Measurements from ENCODE around the gene APBB1IP.
"Not testable (repeated sequence)": the region's sequence is repeated elsewhere in the genome, so short reads cannot be mapped to it uniquely, and the experiment has no call there.

The APBB1IP gene

DNA sequence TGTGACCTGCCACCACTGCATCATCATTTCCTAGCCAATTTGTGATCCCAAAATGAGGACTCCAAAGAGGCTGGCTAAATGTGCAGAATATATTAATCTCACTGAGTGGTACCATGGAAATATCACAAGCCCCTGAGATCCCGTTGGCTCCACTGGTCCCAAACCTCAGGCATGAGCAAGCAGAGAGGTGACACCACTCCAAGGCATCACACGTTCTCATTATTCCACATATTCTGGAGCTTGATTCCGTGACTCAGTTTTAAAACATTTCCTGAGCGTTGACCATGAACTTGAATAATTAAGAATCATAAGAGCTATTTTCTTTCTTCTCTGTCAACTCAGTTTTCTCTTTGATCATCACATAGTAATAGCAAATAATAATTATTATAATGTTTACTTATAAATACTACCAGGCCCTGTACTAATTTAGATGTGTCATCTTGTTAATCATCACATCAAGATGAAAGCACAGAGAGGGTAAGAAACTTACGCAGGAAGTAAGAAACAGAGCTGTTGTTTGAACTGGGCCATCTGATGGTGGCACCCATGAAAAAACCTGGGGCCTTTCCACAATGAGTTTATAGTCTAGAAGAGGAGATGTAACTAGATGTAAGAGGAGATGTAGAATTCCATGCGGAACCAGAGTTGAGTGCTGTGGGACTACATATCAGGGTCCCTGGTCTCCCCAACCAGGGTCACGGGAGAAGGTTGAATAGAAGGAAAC is 3.5 kb downstream of the APBB1IP start:
- peak; percentile 72 for DNase-seq (ENCODE audit: low spot score)

DNA sequence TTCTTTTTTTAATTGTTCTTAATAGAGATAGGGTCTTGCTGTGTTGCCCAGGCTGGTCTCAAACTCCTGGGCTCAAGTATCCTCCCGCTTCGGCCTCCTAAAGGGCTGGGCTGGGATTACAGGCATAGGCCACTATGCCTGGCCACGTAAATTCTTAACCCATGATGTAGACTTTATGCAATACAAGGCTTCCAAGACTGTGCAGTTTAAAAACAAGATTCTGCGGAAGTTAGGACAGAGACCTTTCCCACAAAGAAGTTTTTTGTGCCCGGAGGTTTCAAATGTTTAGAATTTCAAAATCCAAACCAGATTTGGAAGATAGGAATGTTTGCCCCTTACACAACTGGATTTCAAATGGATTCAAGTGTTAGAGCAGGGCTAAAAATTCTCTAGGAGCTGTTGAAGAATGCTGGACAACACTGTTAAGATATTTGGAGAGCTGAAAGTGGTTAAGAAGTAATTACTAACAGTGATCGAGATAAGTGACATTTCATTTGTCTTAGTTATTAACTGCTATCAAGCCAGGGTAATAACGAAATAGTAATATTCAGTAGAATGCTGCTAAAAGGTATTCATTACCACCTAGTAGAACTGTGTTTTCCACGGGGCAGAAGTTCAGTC is 7.4 kb downstream of the APBB1IP start:
- no peak for DNase-seq (ENCODE audit: low spot score)

GRCh38 chr10:26446258-26446657 is 8.1 kb downstream of the APBB1IP start:
- DNase-seq (ENCODE audit: low spot score) = no peak

GRCh38 chr10:26448292-26448691 is 10.2 kb downstream of the APBB1IP start:
- no peak for DNase-seq (ENCODE audit: low spot score)

DNA sequence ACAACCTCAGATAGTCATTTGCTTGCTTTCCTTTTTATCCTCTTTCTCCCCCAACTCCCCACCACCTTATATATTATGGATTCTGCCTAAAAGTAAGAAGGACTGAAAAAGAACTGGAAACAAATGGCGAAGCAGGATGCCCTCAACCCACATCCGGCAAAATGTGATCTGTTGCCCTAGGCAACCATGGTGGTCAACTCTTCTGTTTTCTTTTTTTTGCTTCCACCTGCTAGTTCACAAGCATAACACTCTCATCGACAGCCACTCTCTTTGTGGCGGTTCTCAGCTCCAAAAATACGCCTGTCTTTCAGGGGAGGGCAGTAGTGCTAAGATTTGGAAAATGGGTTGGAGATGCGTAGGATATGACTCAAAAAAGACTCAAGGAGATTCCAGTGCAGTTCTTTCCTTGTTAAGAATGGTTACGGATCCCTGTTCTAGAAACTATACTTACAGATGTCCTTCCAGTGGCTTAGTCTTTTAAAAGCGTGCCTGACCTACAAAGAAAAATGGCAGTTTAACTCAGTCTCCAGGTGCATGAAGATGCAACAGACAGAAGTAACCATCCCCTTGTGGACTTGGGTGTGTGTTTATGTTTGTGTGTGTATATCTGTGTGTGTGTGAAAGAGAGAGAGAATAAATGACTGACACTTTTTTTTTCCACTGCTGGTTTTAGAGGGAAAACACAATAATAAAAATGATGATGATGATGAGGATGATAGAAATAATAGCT is 10.7 kb downstream of the APBB1IP start:
- DNase-seq (ENCODE audit: low spot score) = peak; percentile 86

DNA sequence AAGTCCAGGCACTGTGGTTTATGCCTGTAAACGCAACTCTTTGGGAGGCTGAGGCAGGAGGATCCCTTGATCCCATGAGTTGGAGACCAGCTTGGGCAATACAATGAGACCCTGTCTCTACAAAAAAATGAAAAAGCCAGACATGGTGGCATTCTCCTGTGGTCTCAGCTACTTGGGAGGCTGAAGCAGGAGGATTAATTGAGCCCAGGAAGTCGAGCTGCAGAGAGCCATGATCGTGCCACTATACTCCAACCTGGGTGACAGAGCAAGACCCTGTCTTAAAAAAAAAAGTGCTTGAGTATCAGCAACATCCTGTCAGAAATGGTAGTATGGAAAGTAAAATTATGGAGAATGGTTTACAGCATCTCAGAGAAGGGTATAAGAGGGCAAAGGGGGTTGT is 11.6 kb downstream of the APBB1IP start:
- DNase-seq (ENCODE audit: low spot score) = no peak

- DNase-seq (ENCODE audit: low spot score) = no peak
Measured at GRCh38 chr10:26451903-26452302, 13.8 kb downstream of the APBB1IP start.

DNA sequence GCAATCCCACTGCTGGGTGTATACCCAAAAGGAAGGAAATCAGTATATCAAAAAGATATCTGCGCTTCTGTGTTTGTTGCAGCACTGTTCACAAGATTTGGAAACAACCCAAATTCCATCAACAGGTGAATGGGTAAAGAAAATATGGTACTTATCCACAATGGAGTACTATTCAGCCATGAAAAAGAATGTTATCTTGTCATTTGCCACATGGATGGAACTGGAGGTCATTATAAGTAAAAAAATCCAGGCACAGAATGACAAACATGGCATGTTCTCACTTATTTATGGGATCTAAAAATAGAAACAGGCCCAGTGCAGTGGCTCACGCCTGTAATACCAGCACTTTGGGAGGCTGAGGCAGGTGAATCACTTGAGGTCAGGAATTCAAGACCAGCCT is 15.7 kb downstream of the APBB1IP start:
- DNase-seq (ENCODE audit: low spot score) = no peak

- no peak for DNase-seq (ENCODE audit: low spot score)
Measured at GRCh38 chr10:26454891-26455290, 16.8 kb downstream of the APBB1IP start.

DNA sequence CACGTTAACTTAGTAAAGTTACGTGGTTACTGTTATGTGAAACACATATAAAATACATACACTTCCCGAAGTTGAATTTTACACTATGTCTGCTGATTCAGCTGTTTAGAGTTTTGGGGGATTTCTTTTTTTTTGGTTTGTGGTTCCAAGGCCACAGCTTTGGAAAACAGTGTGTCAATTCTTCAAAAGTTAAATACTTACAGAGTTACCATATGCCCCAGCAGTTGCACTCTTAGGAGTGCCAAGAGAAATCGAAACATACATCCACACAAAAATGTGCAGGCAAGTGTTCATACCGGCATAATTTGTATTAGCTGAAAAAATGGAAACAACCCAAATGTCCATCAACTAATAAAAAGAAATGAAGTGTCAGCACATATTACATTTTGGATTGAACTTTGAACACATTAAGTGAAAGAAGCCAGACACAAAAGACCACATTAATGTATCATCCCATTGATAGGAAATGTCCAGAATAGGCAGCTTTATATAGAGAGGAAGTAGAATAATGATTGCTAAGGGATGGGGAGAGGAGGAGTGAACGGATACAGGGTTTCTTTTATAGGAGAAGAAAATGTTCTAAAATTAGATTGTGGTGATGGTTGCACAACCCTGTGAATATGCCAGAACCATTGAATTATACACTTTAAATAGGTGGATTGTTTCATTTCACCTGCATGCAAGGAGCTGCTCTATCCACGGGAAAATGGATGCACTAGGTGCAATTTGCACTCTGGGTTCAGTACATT is 17.6 kb downstream of the APBB1IP start:
- DNase-seq (ENCODE audit: low spot score) = no peak

GRCh38 chr10:26457088-26457487 is 18.9 kb downstream of the APBB1IP start:
- DNase-seq (ENCODE audit: low spot score) = no peak

DNA sequence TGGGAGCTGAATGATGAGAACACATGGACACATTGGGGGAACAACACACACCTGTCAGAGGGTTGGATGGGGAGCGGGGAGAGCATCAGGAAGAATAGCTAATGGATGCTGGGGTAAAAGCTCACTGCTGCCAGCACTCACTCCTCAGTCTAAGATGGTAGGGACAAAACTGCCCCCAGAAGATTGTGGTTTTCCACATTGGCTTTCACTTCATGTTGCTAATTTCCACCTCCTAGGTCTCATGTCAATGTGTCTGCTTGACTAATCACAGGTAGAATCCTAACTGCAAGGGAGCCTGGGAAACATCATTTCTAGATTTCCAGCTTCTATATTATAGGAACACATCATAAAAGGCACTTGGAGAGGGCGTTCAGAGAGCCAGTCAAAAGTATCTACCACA is 22.6 kb downstream of the APBB1IP start:
- DNase-seq (ENCODE audit: low spot score) = no peak

DNA sequence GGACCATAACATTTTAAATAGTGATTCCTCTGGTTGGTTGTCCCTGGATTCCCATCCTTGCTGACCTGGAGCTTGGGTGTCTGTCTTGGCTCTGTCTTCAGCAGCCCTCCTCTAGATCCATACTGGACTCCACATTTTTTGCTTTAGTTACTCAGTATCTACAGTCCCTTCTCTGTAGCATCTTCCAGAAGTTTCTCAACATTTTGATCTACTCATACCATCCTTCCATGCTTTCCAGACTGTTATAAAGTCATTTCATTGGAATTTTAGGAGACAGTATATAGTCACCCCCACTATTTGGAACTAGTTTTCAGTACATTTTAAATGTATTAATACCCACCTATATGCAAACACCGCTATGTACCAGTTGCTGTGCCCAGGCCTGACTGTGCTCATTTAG is 25.8 kb downstream of the APBB1IP start:
- DNase-seq (ENCODE audit: low spot score) = no peak

DNA sequence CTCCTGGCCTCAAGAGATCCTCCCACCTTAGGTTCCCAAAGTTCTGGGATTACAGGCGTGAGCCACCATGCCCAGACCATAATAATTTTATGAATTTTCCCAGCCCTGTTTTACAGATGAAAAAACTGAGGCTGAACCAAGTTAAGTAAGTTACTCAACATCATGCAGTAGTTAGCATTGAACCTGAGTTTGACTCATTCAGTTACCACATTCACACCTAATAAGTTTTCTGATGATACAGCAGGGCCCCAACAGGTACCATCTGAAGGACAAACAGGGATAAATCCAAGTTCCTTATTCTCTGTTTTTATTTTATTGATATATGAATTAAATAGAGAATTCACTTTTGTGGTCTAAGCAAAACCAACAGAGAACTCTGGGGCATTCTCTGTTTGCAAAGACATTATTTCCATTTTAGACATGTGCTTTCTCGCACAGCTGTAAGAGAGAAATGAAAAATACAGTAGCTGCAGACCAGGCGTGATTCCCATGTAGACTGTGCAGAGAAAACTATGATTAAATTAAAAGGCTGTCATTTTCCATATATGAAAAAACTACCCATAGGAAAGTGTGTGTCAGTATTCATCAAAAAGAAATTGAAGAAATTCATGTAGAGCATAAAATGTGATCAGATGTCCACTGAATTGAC is 26.6 kb downstream of the APBB1IP start:
- DNase-seq (ENCODE audit: low spot score) = no peak

- not testable (repeated sequence) for DNase-seq (ENCODE audit: low spot score)
Measured at GRCh38 chr10:26466531-26466930, 28.4 kb downstream of the APBB1IP start.

DNA sequence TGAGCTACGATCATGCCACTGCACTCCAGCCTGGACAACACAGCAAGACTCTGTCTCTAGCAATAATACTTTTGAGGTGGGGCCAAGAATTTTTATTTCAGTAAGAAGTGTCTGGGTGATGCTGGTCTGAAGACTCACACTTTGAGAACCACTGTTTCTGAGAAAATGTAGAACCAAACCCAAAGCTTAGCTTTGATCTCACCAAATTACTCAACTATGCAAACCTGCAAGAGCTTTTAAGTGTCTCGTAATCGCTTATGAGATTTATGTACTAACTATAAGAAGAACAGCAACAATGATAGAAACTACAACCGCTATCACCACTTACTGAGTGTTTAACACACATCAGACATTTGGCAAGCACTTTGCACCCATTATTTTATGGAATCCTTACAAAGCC is 29.5 kb downstream of the APBB1IP start:
- peak; percentile 82 for DNase-seq (ENCODE audit: low spot score)

DNA sequence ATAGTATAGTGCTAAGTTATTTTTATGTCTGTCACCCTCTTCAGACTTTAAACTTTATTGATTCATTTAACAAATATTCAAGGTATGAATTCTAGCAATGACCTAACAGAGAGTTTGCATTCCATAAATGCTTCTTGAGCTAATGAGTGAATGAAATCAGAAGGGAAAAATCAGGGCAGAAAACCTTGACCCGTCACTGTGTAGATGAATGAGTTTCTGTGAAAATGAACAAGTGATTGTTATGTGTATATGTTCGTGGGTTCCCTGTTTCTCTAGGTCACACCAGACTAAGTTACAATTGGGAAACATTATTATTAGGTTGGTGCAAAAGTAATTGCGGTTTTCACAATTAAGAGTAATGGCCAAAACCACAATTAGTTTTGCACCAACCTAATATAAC is 30.1 kb downstream of the APBB1IP start:
- no peak for DNase-seq (ENCODE audit: low spot score)

DNA sequence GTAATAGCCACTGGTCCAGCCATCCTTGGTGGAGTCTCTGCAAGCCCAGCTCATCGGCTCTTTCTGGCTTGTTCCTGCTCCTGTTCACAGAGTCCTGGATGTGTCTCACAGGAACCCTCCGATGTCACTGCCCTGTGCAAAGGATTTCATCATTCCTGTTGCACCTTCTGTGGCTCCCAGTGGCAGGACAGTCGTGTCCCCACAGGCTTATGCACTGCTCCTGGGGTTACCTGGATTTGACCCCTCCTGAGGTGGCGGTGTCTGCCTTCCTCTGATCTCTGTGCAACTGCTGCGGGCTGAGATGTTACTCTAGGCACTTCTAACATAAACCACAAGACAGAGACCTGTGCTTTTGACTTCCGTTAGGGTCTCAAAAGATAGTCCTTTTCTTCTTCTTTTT is 30.6 kb downstream of the APBB1IP start:
- DNase-seq (ENCODE audit: low spot score) = peak; percentile 59

DNA sequence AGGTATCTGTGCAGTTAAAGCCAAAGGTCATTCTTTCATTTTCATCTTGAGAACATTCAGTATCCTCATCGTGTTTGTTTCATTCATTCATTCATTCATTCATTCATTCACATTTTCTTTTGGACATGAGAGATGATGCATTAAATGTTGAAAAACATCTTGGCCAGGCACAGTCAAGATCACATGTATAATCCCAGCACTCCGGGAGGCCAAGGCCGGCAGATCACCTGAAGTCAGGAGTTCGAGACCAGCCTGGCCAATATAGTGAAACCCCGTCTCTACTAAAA is 34.3 kb downstream of the APBB1IP start:
- DNase-seq (ENCODE audit: low spot score) = no peak

DNA sequence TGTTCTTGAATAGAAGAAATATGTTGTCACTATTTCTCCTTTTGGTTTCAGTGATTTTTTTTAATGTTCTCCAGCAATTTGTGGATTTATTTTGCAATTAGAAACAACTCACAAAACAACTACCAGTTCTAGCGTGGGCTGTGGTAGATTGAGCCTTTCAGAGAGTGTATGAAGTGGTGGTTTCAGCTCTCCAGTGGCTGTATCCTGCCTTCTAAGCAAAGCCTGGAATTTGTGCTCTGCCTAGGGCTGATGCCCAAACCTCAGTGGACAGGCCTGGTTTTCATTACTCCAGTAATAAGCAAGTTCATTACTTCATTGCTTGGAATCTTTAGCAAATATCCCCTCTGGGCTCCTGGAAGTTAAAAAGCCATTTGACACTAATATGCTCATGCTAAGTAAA is 35.9 kb downstream of the APBB1IP start:
- DNase-seq (ENCODE audit: low spot score) = no peak

DNA sequence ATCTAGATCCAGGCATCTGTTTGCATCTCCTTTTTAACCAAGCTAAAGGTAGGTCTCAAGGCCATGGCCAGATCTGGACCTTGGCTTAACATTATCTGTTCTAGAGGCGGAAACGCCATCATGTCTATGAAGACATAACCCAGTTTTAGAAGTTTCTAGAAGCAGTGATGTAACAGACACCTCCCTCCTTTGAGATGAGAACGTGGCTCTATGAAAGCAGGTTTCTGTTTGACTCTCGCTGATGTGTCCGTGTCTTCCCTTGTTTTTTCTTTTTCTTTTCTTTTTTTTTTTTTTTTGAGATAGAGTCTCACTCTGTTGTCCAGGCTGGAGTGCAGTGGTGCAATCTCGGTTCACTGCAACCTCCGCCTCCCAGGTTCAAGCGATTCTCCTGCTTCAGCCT is 36.7 kb downstream of the APBB1IP start:
- peak; percentile 39 for DNase-seq (ENCODE audit: low spot score)

DNA sequence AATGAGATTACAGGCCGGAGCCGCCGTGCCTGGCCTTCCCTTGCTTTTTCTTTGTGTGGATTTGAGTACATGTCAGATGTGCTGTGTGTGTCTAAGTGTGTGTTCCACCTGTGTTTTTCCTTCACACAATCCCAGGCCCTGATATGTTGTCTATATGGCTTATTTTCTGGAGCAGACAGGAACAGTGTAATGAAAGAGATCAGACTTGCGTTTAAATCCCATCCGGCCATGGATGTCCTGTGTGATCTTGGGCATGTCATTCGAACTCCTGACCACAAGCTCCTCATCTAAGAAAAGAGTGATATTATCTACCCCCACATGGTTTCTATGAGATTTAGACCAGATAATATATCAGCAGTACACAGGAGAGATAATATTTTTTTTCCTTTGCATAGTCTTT is 37.2 kb downstream of the APBB1IP start:
- no peak for DNase-seq (ENCODE audit: low spot score)

All from CD4-positive, alpha-beta T cell treated with Interleukin-2 at 100 ng/mL for 4 hours (primary cell).